HepG2 (cell line): ENCODE measurements around the gene PLEKHA8. TPM values are rescaled to one million over a fixed set of nuclear protein-coding genes. Genes with fewer than 3 reads are reported as not detected.

ENCODE experiments used
- ATAC-seq: fragments of 200-7000 bp; cut with Tn5 transposase; 3 replicates; pipeline ENCODE4 v1.9.1; 2020; ENCODE audit warnings: mild to moderate bottlenecking, moderate library complexity
- BruUV-seq: library from RNA; stranded (reverse); fragments of 400-500 nt; replicated peaks from 2 replicates; lab custom pipeline; 2021; lab: Mats Ljungman, UMichigan
- CTCF ChIA-PET: fragments of 300-600 bp; formaldehyde crosslinking; extraction: SDS; loops from one replicate; lab custom pipeline; 2021; ENCODE audit warnings: low total read pairs, inconsistent platforms, low intra/inter-chr PET ratio; lab: Yijun Ruan, JAX
- POLR2A ChIA-PET: fragments of 350-600 bp; sonication (Branson Sonifier 250); formaldehyde crosslinking; loops from one replicate; lab custom pipeline; 2020; ENCODE audit warnings: antibody characterized with exemption, inconsistent platforms; lab: Yijun Ruan, JAX
- DNase-seq: peaks from one replicate; pipeline ENCODE4 v3.0.0-alpha.2; 2015; ENCODE audit warnings: low spot score
- FAIRE-seq: peaks from 3 replicates; lab custom pipeline; 2011; peaks lifted over from hg19 to GRCh38; lab: Jason Lieb, UNC
- H2AFZ ChIP-seq: one replicate; pipeline ENCODE4 v1.6.1; 2011; ENCODE audit warnings: low read length, inconsistent platforms
- H3K27ac ChIP-seq: fragments of 300-600 bp; 3 replicates; pipeline ENCODE4 v1.8.0; 2011; ENCODE audit warnings: mixed run types, mild to moderate bottlenecking, mixed read lengths, low read length, inconsistent platforms; ENCODE audit not compliant: insufficient read depth; ENCODE audit errors: extremely low read length
- H3K27me3 ChIP-seq, 2 experiments: fragments of 200-600 bp in 1 of 2; 2 replicates in 1 of 2; 3 replicates in 1 of 2; pipeline versions ENCODE4 v1.6.0 to v1.8.0; 2011; ENCODE audit warnings: low read length in 2 of 2, mild to moderate bottlenecking in 2 of 2, moderate library complexity in 2 of 2, inconsistent platforms in 1 of 2; ENCODE audit not compliant: insufficient read depth in 2 of 2, control insufficient read depth in 1 of 2
- H3K36me3 ChIP-seq, 2 experiments: fragments of 200-600 bp in 1 of 2; replicated peaks in 1 of 2; 2 replicates in 1 of 2; 3 replicates in 1 of 2; pipeline versions ENCODE4 v1.5.1 to v1.8.0; 2011; ENCODE audit warnings: low read length in 2 of 2, inconsistent platforms in 1 of 2; ENCODE audit not compliant: insufficient read depth in 2 of 2, control insufficient read depth in 1 of 2
- H3K4me1 ChIP-seq: 2 replicates; pipeline ENCODE4 v1.5.1; 2012; ENCODE audit warnings: low read length, inconsistent platforms; ENCODE audit not compliant: insufficient read depth
- H3K4me2 ChIP-seq: 2 replicates; pipeline ENCODE4 v1.6.0; 2011; ENCODE audit warnings: low read depth, low read length, inconsistent platforms
- H3K4me3 ChIP-seq, 3 experiments: fragments of 200-600 bp in 1 of 3; sonication (generic), shearing (Covaris generic) in 1 of 3; replicated peaks in 1 of 3; 2 replicates each; pipeline ENCODE4 v1.5.1; 2011 to 2016; ENCODE audit warnings: low read length in 3 of 3, inconsistent platforms in 2 of 3, low read depth in 2 of 3, mild to moderate bottlenecking in 2 of 3, control low read depth in 1 of 3, mixed read lengths in 1 of 3; ENCODE audit not compliant: insufficient read depth in 1 of 3
- H3K79me2 ChIP-seq: one replicate; pipeline ENCODE4 v1.6.1; 2011; ENCODE audit warnings: low read length, inconsistent platforms; ENCODE audit not compliant: insufficient read depth
- H3K9ac ChIP-seq: 2 replicates; pipeline ENCODE4 v1.6.0; 2011; ENCODE audit warnings: mild to moderate bottlenecking, low read depth, low read length, inconsistent platforms; ENCODE audit not compliant: insufficient read depth
- H3K9me3 ChIP-seq: 2 replicates; pipeline ENCODE4 v1.5.1; 2012; ENCODE audit warnings: mild to moderate bottlenecking, low read length
- H4K20me1 ChIP-seq: 2 replicates; pipeline ENCODE4 v1.6.0; 2011; ENCODE audit warnings: inconsistent platforms, mild to moderate bottlenecking, low read length, moderate library complexity; ENCODE audit not compliant: insufficient read depth
- ATF4 ChIP-seq, 2 experiments: fragments of 450-650 bp in 1 of 2; sonication (generic) in 1 of 2; formaldehyde crosslinking; IDR thresholded peaks; 2 replicates each; pipeline versions ENCODE4 v1.5.0 to v1.8.0; 2020 to 2022; ENCODE audit warnings: mild to moderate bottlenecking in 1 of 2, missing genetic modification reagents in 1 of 2
- CEBPB ChIP-seq: IDR thresholded peaks from 2 replicates; pipeline ENCODE4 v1.6.1; 2011; ENCODE audit warnings: low read depth, low read length, improper control_type of control experiment, borderline replicate concordance
- CEBPG ChIP-seq: IDR thresholded peaks from 2 replicates; pipeline ENCODE4 v1.6.1; 2016
- ETS1 ChIP-seq: sonication (generic); formaldehyde crosslinking; IDR thresholded peaks from 2 replicates; pipeline ENCODE4 v1.4.0; 2020; ENCODE audit warnings: missing genetic modification reagents
- GATA4 ChIP-seq: sonication (generic); IDR thresholded peaks from 2 replicates; pipeline ENCODE4 v1.6.1; 2016; ENCODE audit warnings: antibody characterized with exemption, low read depth, borderline replicate concordance
- MAFF ChIP-seq: IDR thresholded peaks from 2 replicates; pipeline ENCODE4 v1.6.1; 2011; ENCODE audit warnings: low read depth, low read length, improper control_type of control experiment
- MAFK ChIP-seq, 2 experiments: IDR thresholded peaks in 1 of 2; conservative IDR thresholded peaks in 1 of 2; 2 replicates each; pipeline ENCODE4 v1.6.1; 2011; ENCODE audit warnings: improper control_type of control experiment in 2 of 2, low read length in 2 of 2
- NAIF1 ChIP-seq: sonication (generic); formaldehyde crosslinking; IDR thresholded peaks from 2 replicates; pipeline ENCODE4 v1.5.0; 2020; ENCODE audit warnings: mild to moderate bottlenecking, missing genetic modification reagents, borderline replicate concordance
- SATB2 ChIP-seq: sonication (generic); formaldehyde crosslinking; IDR thresholded peaks from 2 replicates; pipeline ENCODE4 v1.5.0; 2020; ENCODE audit warnings: missing genetic modification reagents
- SNAPC5 ChIP-seq: sonication (generic); formaldehyde crosslinking; IDR thresholded peaks from 2 replicates; pipeline ENCODE4 v1.8.1; 2023; ENCODE audit warnings: mild to moderate bottlenecking, missing genetic modification reagents, borderline replicate concordance
- SOX6 ChIP-seq, 2 experiments: fragments of 450-650 bp in 1 of 2; sonication (generic) in 1 of 2; formaldehyde crosslinking in 1 of 2; IDR thresholded peaks; 2 replicates each; pipeline versions ENCODE4 v1.4.0 to v1.6.1; 2017 to 2020; ENCODE audit warnings: antibody characterized with exemption in 1 of 2, mild to moderate bottlenecking in 1 of 2, missing genetic modification reagents in 1 of 2
- TOE1 ChIP-seq: sonication (generic); formaldehyde crosslinking; IDR thresholded peaks from 2 replicates; pipeline ENCODE4 v1.4.0; 2020; ENCODE audit warnings: mild to moderate bottlenecking, missing genetic modification reagents
- ZNF451 ChIP-seq: sonication (generic); formaldehyde crosslinking; IDR thresholded peaks from 2 replicates; pipeline ENCODE4 v1.5.0; 2020; ENCODE audit warnings: mild to moderate bottlenecking, missing genetic modification reagents
- ZNF547 ChIP-seq: sonication (generic); formaldehyde crosslinking; IDR thresholded peaks from 2 replicates; pipeline ENCODE4 v1.5.1; 2020; ENCODE audit warnings: mild to moderate bottlenecking, missing genetic modification reagents
- ZNF572 ChIP-seq: sonication (generic); formaldehyde crosslinking; IDR thresholded peaks from 2 replicates; pipeline ENCODE4 v1.5.1; 2020; ENCODE audit warnings: mild to moderate bottlenecking, missing genetic modification reagents
- WGBS: methylation state at CpG from one replicate; pipeline ENCODE4 v1.1.6; 2017; ENCODE audit warnings: low lambda C conversion rate; 5-methylcytosine and 5-hydroxymethylcytosine counted together
- in situ Hi-C: cut with HindIII; loops from 2 replicates; pipeline ENCODE4 v1.10.0; 2017; ENCODE audit warnings: low pct_unique_long_range_greater_than_20kb; ENCODE audit not compliant: extremely low pct_ligation_motif_present
- intact Hi-C: fragments of 100-400 bp; cut with micrococcal nuclease; formaldehyde crosslinking; loops from one replicate; pipeline ENCODE4 v1.10.0; 2022; ENCODE audit not compliant: unreplicated experiment
- polyA plus RNA-seq, 8 experiments: library from polyadenylated mRNA; depleted of rRNA in 3 of 8; stranded (reverse) in 7 of 8; unstranded in 1 of 8; fragments of >200 nt; fragmentation: Illumina TruSeq in 4 of 8; extraction: Trizol in 4 of 8; gene quantifications; 2 replicates each; pipeline versions ENCODE4 v1.2.1 to v1.2.3, GENCODE V29; 2011 to 2016; ENCODE audit warnings: low read depth in 4 of 8, missing spikeins in 1 of 8, mixed read lengths in 1 of 8; ENCODE audit not compliant: insufficient read depth in 1 of 8
- total RNA-seq, 5 experiments: library from RNA; depleted of rRNA; stranded (reverse); fragments of >200 nt; fragmentation: Illumina TruSeq; extraction: Trizol; gene quantifications; 2 replicates each; pipeline ENCODE4 v1.2.3, GENCODE V29; 2016; ENCODE audit warnings: low read depth in 1 of 5

The PLEKHA8 gene
- total and polyA plus RNA-seq, 2 of the 13 experiments (the other 11 are each of a cell fraction or from before 2014, with no cell fraction given), result 12.5 to 26.4 TPM

- Histone ChIP-seq H3K4me2 (no peak overlapping the region), H3K36me3 (no peaks in the 10 kb centered on the region), H3K79me2 (no peaks in the 10 kb centered on the region), H3K4me1 (peaks cover 5% of the 10 kb centered on the region; the same call in 1 of the 2 replicates), H3K27ac (no peak overlapping the region), H3K9ac (no peak overlapping the region), H4K20me1 (no peaks in the 10 kb centered on the region), H3K9me3 (peaks cover 7% of the 10 kb centered on the region), H2AFZ (no peak overlapping the region), H3K27me3 (no peaks in the 10 kb centered on the region), H3K4me3 (no peak overlapping the region)
- ChIA-PET CTCF (no interaction called here), POLR2A (interaction anchor here (0.7 to 1.2 kb wide), 2 partner anchors 9 to 102 kb away, joined by 3 read pairs; partner anchors contain the start of gene SCRN1)
- ATAC-seq (no peak), FAIRE-seq (no peak), DNase-seq (no peak)
- intact Hi-C loops (no loop called here), in situ Hi-C loops (no loop called here)
- BruUV-seq, result no TSS peak
- TF ChIP-seq TOE1 (CRISPR knock-in tag), result no peak
- no peak for TF ChIP-seq SNAPC5 (CRISPR knock-in tag)
- TF ChIP-seq SATB2 (CRISPR knock-in tag), result no peak
- TF ChIP-seq ETS1 (CRISPR knock-in tag), result no peak
- TF ChIP-seq GATA4, result no peak
- TF ChIP-seq MAFK (conservative IDR thresholded peaks at IDR 0.05 in 1 of 2, IDR thresholded peaks at IDR 0.05 in 1 of 2; ENCODE audit: low read length in 2 of 2), result peak; percentile 93 to 96
- TF ChIP-seq MAFF, result peak; percentile 93
Observed at GRCh38 chr7:29998489-29998888, 29.7 kb upstream of the PLEKHA8 start.

GRCh38 chr7:30001998-30002397 lies 26.2 kb upstream of the PLEKHA8 start:
- no peak overlapping the region for H3K4me3 ChIP-seq
- H3K36me3 ChIP-seq, result no peaks in the 10 kb centered on the region
- no peak overlapping the region for H3K27ac ChIP-seq
- in situ Hi-C loops, result no loop called here
- CTCF ChIA-PET, result no interaction called here
- no peak overlapping the region for H2AFZ ChIP-seq
- DNase-seq, result no peak
- peaks cover 5% of the 10 kb centered on the region; the same call in 1 of the 2 replicates for H3K4me1 ChIP-seq
- FAIRE-seq, result no peak
- TF ChIP-seq CEBPB (peak; percentile 94), CEBPG (peak; percentile 76), ZNF572 (CRISPR knock-in tag) (no peak), ZNF451 (no peak), NAIF1 (CRISPR knock-in tag) (no peak), ZNF547 (CRISPR knock-in tag) (no peak), ATF4 (CRISPR knock-in tag; IDR thresholded peaks at IDR 0.05) (peak in 1 of 2 experiments; percentile 66; a peak in 2 of 4 replicates), SOX6 (IDR thresholded peaks at IDR 0.05) (no peak), SOX6 (CRISPR knock-in tag; IDR thresholded peaks at IDR 0.05) (no peak)
- POLR2A ChIA-PET, result no interaction called here
- WGBS, result 58% methylated on average over 2 of the region's 2 CpGs
- no peaks in the 10 kb centered on the region for H3K79me2 ChIP-seq
- intact Hi-C loops, result no loop called here
- BruUV-seq, result no TSS peak
- no peaks in the 10 kb centered on the region for H3K27me3 ChIP-seq
- H3K4me2 ChIP-seq, result no peak overlapping the region
- no peaks in the 10 kb centered on the region for H4K20me1 ChIP-seq
- ATAC-seq, result no peak
- no peaks in the 10 kb centered on the region for H3K9me3 ChIP-seq
- H3K9ac ChIP-seq, result no peak overlapping the region
